CMK (cell line): ENCODE data around the gene FLRT2.

Experiments used
- DNase-seq: peaks from one replicate; pipeline ENCODE4 v3.0.0-alpha.2; 2010; ENCODE audit warnings: low read depth

The FLRT2 gene

DNA sequence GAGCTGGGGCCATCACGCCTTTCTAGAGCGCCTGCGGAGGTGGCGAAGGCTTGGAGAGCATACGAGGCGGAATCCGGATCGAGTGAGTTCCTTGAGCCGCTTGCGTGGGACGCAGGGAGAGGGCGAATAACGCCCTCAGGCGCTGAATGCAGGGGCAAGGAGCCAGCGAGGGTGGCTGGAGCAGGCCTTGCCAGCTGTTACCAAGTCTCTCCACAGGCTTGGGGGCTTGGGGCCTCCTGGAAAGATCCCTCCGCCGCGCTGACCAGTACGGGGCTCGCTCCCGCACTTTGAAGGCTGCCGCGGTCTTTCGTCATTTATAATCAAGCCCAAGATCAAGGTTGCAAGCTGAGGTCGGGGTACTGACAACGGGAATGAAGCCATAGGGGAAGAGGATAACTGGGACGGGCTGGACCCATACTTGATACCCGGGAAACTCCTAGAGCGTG, 1.2 kb downstream of the FLRT2 start:
- DNase-seq, result no peak

DNA sequence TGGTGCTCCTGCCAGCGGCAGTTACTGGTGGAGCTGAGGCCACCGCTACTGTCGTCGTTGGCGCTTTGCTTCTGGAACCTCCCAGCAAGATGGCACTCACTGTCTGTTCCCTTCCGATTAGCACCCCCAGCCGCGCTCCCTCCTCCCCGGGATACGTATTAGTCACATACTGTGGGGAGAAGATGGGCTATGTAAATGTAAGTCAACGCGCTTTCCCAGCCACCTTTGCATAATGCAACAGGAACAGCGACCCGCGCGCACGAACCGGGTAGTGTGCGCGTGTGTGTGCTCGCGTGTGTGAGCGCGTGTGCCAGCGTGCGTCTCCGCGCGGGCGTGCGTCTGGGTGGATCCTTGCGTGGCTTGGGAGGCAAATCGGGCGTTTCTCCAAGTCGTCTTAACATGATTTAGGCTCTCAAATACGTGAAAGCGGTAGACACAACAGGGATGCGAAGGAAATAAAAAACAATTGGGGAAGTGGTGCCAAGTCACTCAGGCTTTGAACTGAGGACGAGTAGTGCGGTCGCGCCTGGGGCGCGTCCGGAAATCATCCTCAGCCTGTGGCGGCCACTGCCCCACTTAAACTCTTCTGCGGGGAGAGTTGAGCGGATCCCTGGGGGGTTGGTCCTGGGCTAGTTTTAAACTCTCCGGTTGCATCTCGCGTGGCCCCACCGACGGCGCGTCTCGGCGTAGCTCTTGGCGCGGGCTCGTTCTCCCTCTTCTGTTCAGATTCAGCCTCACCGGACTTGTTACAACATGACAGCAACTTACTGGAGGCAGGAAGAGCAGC, 1.8 kb downstream of the FLRT2 start:
- peak; percentile 29 for DNase-seq

DNA sequence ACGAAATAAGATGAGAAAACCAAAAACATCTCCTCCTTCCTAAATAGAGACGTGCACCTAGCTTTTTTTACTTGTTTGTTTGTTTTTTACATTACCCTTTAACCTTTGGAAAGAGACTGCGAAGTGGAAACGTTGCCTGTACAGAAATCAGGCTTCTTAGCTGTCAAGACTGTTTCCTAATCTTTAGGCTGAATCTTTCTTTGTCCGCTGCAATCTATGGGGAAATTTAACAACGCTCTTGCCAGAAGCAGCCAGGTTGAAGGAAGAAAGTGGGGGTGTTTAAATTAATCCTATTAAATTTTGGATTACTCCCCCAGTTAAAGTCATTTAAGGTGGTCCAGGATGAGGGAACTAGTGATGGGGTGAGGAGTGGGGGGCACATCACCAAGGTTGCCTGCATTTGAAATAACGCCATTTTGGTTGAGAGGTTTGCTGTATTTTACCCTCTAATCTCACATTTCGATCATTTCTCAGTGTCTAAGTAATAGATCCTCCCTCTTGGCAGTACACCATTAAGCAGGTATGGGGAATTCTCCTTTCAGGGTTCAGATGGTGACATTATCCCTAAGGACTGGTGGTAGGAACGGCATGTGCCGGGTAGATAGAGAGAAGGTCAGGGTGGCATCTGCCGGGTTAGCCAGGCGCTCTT, 2.6 kb downstream of the FLRT2 start:
- DNase-seq, result no peak

DNA sequence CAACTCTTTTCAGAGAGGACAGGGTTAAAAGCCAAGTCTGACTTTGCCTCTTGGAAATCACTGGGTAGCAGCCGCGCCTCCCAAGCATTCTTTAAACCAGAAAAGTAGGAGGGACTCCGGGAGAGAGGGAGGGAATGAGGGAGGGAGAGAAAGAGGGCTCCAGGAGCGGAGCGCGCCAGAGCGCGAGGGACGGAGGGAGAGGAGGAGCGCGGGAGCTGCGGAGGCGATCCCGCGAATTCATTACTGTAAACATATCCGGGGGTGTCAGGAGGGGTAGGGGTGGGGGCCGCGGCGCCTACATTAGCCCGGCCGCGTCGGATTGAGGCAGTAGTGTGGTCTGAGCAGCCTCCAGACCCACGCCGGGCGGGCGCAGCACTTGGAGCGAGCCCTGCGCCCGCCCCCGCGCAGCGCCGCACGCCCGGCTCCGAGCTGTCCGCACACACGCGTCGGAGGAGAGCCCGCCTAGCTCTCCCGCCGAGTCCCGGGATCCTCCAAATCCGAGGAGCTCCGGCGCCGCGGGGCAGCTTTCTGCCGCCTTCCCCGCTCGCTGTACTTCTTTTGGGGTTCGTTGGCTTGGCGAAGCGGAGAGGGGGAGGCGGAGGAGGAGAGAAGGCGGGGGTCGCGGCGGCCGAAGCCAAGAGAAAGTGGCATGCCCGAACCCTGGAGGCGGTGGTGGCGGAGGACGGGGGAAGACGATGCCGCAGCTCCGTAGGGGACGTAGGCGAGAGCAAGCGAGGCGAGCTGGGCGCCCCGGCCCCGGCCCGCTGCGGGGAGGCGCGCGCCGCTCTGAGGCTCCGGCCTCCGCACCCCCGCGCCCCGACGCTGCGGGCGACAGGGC, 3.3 kb downstream of the FLRT2 start:
- no peak for DNase-seq

DNA sequence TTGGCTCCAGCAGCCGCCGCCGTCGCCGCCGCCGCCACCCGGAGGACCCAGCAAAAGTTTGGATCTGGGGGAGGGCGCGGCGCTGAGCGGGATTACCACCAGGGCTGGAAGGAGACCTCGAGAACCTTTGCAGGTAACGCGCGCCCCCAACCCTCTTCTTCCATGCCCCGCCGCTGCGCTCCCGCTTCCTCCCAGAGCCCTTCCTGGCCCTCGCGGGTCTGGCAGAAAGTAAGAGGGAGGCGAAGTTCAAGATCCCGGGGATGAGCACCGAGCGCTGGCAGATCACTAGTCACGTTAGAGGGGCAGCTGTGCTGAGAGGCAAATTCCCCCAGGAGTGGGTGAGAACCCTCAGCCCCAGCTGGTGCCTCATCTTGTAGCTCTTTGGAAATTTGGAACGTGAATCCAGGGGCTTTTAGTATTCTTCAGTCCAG, 3.9 kb downstream of the FLRT2 start:
- DNase-seq, result no peak

DNA sequence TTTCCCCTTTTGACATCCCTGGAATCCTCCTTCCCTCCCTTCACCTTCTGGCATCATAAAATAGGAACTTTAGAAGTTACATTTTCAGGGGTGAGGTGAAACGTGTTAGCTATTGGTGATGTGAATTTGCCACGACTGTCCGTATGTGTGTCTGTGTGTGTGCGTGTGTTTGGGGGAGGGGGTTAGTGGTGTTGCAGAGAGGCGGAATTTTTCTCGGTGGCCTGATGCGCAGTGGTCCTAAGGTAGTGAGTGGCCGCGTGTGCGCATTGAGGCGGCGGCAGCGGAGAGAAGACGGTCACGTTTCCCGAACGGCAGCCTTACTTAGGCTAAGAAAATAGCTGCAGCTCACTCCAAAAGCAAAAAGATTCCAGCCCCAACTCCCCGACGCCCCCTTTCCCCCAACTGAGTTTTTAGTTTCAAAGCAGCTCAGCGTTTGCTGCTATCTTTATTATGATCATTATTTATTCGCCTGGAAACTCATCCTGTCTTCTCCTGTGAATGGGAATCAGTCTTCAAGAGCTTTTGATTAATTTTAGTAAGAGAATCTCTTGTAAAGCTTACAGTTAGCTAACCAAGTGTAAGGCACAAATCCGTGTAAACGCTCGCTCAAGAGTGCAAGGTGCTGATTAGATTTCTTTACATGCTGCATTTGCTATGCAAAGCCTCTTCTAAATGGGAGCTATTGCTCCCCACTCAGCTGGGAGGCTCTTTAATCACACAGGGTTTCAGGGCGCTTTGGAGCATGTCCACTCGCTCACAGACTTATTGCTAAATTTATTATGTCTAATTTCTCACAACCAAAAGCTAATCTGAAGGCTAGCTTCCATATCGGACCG, 4.7 kb downstream of the FLRT2 start:
- no peak for DNase-seq

DNA sequence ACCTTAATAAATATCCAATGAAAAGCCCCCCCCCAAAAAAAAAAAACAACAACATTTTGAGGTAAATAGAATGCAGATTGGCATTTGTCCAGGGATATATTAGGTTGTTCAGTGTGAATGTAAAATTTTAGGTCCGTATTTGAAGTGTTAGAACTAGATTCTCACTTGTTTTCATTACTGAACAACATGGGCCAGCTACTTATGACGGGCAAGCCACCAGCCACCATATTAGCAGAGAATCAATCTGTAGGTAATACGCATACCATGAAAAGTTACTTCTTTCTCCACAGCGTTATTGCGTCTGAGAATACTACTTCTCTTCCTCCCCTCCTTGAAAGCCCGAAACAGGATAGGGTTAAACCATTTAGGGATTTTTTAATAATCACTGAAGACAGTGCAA, 5.4 kb downstream of the FLRT2 start:
- DNase-seq, result no peak

DNA sequence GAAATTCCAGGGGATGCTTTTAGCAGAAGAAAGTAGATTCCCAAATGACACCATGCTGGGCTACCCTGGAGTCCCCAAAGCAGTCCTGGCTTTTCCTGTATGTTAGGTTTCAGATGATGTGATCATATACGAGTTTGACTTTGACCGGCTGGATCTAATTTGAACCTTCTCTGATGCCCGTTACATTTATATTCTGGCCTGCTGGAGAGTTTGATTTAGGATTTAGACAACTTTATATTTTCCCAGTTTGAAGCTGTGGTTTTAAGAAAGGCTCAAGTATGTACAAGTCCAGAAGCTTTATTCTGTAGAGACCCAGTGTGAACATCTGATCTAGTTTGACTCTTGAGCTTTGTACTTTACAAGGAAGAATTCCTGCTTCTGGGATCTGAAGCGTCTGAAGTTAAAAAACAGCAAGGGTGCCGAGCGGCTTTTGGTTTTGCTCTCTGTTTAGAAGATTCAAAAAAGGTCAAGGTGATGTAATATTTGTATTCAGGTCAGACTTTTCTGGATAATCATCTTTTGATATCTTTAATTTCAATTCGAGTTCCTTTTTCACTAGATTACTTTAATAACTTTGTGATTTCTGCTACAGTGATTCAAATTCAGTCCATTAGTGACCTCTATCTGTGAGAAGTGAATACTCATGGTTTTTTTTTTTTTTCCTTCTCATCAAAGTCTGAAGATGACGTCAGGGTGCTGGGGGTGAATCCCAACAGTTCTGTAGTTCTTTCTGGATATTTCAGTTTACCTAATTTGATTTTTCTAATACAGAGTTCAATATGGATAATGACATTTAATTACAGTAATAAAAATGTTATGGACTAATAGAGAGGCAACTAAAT, 6.3 kb downstream of the FLRT2 start:
- no peak for DNase-seq

DNA sequence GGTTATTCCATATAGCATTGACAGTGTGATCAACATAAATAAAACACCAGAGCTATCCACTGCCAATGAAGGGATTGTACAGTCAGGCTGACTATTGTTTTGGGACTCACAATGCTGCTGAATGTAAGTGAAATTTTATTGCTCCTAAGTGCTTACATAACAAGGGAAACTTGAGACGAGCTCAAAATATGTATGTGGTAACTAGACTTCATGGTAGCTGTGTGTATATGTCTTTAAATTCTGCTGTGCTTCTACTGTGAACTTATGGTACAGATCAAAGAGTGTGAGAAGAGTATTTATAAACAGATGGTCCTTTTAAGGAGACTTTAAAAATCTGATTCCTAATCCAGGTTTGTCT, 6.9 kb downstream of the FLRT2 start:
- no peak for DNase-seq

DNA sequence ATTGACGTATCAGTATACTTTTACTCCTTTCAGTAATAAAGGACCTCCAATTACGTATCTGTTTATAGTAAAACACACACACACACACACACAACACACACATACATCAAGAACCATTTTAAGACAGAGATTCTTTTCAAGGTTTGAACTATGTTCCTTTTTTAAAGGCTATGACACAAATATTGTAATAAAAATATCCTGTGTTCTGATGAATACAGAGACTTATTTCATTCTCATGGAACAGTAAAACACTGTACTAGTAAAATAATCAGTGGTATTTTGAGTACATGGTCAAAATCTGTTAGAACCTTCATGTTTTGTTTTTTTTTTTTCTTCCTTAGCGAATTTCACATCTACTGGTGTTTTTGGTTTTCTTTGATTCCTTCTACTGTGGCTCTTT, 7.6 kb downstream of the FLRT2 start:
- no peak for DNase-seq

DNA sequence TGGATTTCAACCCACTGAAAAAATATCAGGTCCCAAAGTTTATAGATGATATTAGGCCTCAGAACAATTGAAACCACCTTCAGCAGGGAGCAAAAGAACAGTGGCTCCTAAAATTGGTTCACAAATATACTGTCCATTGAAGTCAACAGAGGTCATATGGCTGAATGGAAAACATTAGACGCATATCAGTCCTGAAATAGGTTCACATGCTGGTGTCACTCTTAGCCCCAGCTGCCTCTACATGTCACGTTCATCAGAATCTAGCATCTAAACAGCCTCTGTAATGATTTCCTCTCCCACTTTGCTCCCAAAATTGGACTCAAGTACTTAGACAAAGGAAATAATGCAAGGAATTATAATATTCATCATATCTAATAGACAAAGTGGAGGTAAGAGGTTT, 8.7 kb downstream of the FLRT2 start:
- DNase-seq, result no peak

DNA sequence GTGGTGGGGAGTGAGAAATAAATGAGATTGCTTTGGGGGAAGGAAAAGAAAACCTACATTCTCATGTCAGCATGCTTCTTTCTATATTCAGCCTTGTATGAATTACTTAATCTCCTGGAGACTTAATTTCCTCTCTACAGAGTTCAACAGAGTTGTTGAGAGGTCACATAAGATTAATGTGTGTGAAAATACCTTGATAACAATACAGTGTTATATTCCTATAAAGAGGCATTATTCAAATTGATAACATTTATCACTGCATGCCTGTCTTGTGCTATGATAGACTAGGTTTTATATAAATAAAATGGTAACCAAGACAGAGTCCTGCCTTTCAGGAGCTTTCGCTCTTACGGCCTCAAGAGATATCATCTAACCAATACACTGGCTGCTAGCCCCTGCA, 9.6 kb downstream of the FLRT2 start:
- no peak for DNase-seq

DNA sequence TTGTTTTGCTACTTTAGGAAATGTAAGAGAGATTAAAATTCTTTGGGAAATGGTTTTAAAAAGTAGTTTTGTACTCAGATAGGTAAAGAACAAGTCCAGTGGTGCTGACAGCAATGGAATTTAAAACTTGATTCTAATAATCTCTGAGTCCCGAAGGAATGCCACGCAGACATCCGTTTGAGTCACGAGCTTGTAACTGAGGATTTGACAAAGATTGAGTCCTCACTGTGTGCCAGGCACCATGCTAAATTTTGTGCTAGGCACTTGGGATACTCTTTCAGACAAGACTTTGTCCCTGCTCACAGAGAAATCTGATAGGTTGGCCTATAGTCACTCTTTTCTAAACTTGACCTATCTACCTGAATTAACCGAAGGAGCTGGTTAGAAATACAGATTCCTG, 12.7 kb downstream of the FLRT2 start:
- DNase-seq, result no peak

DNA sequence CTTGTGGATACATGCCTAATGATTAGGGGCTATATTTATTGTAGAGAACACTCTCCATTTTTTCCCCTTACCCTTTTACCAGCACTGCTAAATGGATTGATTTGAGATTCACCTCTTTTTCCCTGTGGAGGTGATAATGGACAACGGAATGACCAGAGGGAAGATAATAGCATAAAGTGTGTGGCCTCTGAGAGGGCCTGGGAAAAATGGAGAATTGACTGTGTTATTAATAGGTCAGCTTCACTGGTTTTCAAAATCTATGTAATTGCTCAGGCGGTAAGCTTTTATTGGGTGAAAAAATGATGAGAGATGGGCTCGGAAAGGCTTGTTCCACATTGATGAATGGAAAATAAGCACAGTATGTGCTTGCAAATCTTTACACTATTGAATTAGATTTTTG, 15.8 kb downstream of the FLRT2 start:
- DNase-seq, result no peak

DNA sequence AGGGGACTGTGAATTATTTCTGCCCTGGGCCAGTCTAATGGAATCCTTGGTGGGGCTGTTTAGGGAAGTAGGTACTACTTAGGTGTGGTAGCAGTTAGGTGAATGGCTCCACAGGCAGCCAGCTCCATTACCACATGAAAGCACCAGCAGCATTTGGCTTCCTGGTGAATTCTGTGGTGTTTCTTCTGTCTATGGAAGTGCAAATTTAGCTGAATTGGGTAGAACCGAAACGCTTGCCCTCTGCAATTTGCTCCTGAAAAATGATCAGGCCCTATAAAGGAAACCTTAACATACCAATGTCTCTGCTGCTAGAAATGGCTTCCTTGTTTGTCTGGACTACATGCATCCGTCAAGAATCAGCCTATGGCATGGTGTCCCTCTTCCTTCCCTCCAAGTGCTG, 16.4 kb downstream of the FLRT2 start:
- DNase-seq, result no peak

DNA sequence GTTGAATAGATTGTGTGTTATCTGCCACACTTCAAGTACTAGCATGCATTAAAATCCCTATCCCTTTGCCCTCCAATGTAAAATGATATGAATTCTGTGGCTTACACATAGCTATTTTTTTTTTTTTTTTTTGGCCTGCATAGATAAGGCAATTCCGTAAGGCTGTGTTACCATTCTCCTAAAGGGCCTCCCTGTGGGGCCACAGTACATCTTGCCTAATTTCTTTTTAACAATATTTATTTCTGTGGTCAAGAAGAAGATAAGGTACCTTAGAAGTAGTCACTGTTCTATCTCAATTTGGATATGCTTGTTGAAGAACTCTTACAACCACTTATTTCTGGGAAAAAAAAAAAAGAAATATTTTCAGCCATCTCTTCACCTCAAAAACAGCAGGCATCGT, 19.8 kb downstream of the FLRT2 start:
- no peak for DNase-seq

DNA sequence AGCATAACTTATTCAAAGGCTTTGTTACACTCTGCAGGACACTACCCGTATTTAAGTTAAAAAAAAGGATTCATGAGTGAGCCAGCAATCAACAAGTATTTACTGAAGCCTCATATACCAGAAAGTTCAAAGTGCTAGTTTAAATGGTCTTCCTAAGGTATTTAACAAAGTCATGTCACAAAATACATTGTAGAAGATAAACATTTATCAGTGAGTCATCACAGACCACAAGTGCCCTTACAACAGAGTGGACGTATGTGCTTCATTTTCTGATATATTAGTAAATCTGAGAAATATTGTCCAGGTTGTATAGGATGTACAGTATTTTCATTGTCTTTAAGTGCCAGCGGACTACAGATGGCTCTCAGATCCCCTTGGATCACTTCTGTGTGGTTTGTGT, 24.2 kb downstream of the FLRT2 start:
- no peak for DNase-seq

DNA sequence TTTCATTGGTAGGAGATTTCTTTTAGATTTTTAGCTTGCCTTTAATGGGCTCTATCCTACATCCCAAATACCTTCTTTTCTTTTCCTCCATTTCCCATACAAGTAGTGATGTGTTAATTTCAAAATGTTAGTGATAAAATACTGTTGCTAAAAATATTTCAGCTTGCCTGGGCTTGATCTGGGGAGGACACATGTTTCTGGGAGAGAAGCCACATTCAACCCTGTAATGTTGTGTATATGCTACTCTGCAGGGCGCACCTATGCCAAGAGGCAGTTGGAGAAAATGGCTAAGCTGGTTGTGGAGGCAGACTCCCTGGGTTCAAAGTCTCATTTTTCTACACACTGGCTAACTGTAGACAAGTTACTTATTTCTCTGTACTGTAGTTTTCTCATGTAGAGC, 26.3 kb downstream of the FLRT2 start:
- DNase-seq, result no peak

DNA sequence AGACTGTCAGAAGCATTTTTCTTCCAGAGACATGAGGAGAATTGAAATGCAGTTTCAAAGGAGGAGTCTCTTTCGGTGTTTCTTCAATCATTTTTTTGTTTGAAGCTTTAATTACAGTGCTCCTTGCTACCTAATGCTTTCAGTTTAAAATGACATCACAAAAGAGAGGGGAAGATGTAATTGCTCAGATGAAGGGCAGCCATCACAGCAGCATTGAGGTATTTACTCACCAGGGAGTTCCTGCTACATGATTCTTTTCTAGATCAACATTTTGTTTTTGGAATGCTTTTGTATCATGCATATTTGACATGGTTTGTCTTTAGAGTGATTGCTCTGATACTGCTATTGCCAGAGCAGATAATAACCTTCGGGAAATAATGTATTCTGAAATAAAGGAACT, 28.6 kb downstream of the FLRT2 start:
- DNase-seq, result no peak

DNA sequence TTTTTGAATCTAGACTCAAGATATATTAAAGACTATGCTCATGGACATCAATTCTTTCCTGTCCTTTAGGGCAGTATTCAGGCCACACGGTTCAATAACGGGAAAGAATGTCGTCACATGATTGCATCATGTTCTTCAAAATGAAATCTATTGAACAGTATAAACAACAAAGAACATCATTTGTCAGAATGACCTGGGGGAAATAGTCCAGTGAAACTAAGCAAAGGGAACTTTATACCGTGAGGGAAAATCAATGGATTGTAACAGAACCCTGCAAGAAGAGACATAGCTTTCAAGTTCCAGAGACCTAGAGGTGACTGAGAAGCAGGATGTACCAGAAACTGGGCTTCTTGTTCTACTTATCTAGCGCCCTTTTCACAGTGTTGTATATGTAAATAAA, 32.7 kb downstream of the FLRT2 start:
- DNase-seq, result no peak

DNA sequence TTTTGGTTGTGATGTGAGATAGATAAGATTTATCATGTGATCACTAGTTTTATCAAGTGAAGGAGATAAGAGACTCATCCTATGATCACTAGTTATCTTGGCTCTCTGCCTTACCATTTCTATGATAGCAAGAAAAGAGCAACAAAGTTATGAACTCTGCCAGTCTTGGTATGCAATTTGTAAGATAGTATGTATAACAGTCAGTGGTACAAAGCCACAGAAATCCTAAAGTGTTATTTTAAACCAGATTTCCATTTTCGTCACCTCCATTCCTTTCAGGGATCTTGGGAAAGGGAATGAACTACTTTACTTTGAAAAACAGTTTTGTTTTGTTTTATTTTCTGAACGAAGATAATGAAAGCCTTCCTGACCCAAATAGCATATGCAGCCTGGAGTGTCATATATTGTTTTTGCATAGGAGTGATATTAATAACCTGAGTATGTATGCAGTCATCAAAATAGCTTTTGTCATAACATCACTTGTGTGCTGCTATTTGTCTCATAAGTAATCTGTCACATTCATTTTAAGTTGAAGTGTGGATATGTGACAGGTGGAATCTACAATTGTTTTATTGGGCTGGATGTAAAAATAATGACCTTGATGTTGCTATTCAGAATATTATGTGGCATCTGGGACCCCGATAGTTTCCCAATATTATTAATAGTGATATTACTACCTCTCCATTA, 35.0 kb downstream of the FLRT2 start:
- no peak for DNase-seq
